ENCODE measurements around the gene HPSE2. TPM values are rescaled to one million over a fixed set of nuclear protein-coding genes. Genes with fewer than 3 reads are reported as not detected.

The HPSE2 gene
- polyA plus RNA-seq, 2 of the 4 experiments (the other 2 are of a cell fraction), result not detected

GRCh38 chr10:99234791-99235657 is 628 bp downstream of the HPSE2 start:
- 14% methylated on average over 17 of the region's 17 CpGs for WGBS (ENCODE audit: missing lambda C conversion rate)
- FAIRE-seq, result no peak

DNA sequence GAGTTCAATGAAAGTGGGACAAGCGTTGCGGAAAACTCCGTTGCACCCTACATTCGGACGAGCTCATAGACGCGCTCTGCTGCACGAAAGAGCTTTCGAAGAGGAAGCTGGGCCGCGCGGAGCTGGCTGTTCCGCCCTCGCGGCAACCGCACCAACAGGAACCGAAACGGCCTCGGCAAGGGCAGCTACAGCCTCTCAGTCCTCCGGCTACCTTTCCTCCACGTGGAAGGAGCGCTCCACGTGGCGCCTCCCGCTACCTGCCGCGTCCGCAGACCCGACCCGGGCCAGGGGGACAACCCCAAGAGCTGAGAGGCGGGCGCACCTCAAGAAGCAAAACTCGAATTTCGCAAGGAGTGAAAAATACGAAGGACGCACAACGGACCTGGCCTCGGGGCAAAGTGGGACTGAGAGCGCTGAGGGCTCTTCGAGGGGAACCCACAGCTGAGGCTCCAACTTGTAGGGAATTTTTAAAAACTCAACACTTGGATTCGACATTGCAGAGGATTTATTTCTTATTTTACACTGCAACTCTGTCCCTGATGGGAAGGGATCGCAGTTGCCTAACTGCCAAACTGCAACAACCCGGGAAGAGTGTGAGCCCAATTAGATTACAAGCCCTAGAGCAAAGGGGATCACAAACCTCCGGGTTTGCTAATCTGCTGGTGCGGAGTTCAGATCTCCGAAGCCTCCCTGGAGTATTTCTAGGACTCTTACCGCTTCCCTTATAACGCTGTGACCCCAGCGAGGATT is 1.4 kb downstream of the HPSE2 start:
- ATAC-seq (peak; percentile 59 to 70; a peak in 4 of 6 replicates), FAIRE-seq (no peak), DNase-seq (ENCODE audit: low read depth in 1 of 2, low spot score in 1 of 2) (peak in 1 of 2 experiments; percentile 24)
- no peak overlapping the region for H3K27ac ChIP-seq
- ChIA-PET POLR2A (interaction anchor here (0.9 kb wide), 1 partner anchor 1100 kb away, joined by 3 read pairs; the partner anchor contains the start of gene R3HCC1L), CTCF (no interaction called here)
- H3K4me3 ChIP-seq, result peak overlapping the region; percentile 35
- peak overlapping the region; percentile 92 for H3K4me2 ChIP-seq
- 13% methylated on average over 48 of the region's 49 CpGs for WGBS (ENCODE audit: missing lambda C conversion rate)
- TF ChIP-seq CHD4 (IDR thresholded peaks at IDR 0.05; ENCODE audit: borderline replicate concordance) (no peak), RNF2 (IDR thresholded peaks at IDR 0.05; ENCODE audit: borderline replicate concordance, low read depth) (0 out of 2 replicates have a peak, but pooled peaks have one; percentile 0), E2F6 (IDR thresholded peaks at IDR 0.05; ENCODE audit: borderline replicate concordance, low read depth) (peak; percentile 77), CEBPB (IDR thresholded peaks at IDR 0.05) (no peak), POLR2AphosphoS2 (conservative IDR thresholded peaks at IDR 0.05; ENCODE audit: low read length) (no peak), NFE2L2 (conservative IDR thresholded peaks at IDR 0.05; ENCODE audit: low read length) (no peak), SREBF2 (IDR thresholded peaks at IDR 0.05) (no peak), ZSCAN20 (CRISPR knock-in tag; IDR thresholded peaks at IDR 0.05) (no peak)
- TF ChIP-seq, protein P1, sequence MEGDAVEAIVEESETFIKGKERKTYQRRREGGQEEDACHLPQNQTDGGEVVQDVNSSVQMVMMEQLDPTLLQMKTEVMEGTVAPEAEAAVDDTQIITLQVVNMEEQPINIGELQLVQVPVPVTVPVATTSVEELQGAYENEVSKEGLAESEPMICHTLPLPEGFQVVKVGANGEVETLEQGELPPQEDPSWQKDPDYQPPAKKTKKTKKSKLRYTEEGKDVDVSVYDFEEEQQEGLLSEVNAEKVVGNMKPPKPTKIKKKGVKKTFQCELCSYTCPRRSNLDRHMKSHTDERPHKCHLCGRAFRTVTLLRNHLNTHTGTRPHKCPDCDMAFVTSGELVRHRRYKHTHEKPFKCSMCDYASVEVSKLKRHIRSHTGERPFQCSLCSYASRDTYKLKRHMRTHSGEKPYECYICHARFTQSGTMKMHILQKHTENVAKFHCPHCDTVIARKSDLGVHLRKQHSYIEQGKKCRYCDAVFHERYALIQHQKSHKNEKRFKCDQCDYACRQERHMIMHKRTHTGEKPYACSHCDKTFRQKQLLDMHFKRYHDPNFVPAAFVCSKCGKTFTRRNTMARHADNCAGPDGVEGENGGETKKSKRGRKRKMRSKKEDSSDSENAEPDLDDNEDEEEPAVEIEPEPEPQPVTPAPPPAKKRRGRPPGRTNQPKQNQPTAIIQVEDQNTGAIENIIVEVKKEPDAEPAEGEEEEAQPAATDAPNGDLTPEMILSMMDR (IDR thresholded peaks at IDR 0.05), result no peak
- TF ChIP-seq, protein P2, sequence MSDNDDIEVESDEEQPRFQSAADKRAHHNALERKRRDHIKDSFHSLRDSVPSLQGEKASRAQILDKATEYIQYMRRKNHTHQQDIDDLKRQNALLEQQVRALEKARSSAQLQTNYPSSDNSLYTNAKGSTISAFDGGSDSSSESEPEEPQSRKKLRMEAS (IDR thresholded peaks at IDR 0.05), result peak; percentile 72
- TF ChIP-seq, protein P3, sequence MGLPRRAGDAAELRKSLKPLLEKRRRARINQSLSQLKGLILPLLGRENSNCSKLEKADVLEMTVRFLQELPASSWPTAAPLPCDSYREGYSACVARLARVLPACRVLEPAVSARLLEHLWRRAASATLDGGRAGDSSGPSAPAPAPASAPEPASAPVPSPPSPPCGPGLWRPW (IDR thresholded peaks at IDR 0.05), result no peak
- no peaks in the 10 kb centered on the region for H3K9me3 ChIP-seq
- peaks cover 9% of the 10 kb centered on the region; the same call in 2 of the 3 replicates for H3K4me1 ChIP-seq

More at GRCh38 chr10:99234791-99235657, 628 bp downstream of the HPSE2 start:
- DNase-seq (ENCODE audit: low read depth in 1 of 2, low spot score in 1 of 2) (no peak), ATAC-seq (no peak)
- ChIA-PET CTCF (no interaction called here), POLR2A (interaction anchor here (0.9 kb wide), 1 partner anchor 1101 kb away, joined by 3 read pairs; the partner anchor contains the start of gene R3HCC1L)
- TF ChIP-seq, protein P2 (IDR thresholded peaks at IDR 0.05), result no peak
- TF ChIP-seq HDAC2 (IDR thresholded peaks at IDR 0.05) (no peak), RNF2 (IDR thresholded peaks at IDR 0.05; ENCODE audit: borderline replicate concordance, low read depth) (peak; percentile 83; the same call in 1 of the 2 replicates), CBX8 (IDR thresholded peaks at IDR 0.05) (peak; percentile 78)
- no peaks in the 10 kb centered on the region for H3K9me3 ChIP-seq
- peak overlapping the region; percentile 35 for H3K4me3 ChIP-seq
- H3K4me2 ChIP-seq, result peak overlapping the region; percentile 92
- no peak overlapping the region for H3K27ac ChIP-seq
- H3K4me1 ChIP-seq, result peaks cover 9% of the 10 kb centered on the region; the same call in 2 of the 3 replicates

- H3K9me3 ChIP-seq, result no peaks in the 10 kb centered on the region
- DNase-seq (ENCODE audit: low read depth in 1 of 2, low spot score in 1 of 2), result no peak
- no peak for FAIRE-seq
- 81% methylated on average over 18 of the region's 18 CpGs for WGBS (ENCODE audit: missing lambda C conversion rate)
- H3K4me1 ChIP-seq, result peaks cover 9% of the 10 kb centered on the region; the same call in 2 of the 3 replicates
- H3K4me3 ChIP-seq, result peak overlapping the region; percentile 35
- ChIA-PET CTCF (no interaction called here), POLR2A (no interaction called here)
- no peak overlapping the region for H3K27ac ChIP-seq
- no peak for ATAC-seq
- H3K4me2 ChIP-seq, result peak overlapping the region; percentile 92
- no peak for TF ChIP-seq JUN (IDR thresholded peaks at IDR 0.05)
- no peak for TF ChIP-seq RARB (CRISPR knock-in tag; IDR thresholded peaks at IDR 0.05)
- no peak for TF ChIP-seq ESRRA (IDR thresholded peaks at IDR 0.05; ENCODE audit: borderline replicate concordance, low read length)
- TF ChIP-seq, protein P4, sequence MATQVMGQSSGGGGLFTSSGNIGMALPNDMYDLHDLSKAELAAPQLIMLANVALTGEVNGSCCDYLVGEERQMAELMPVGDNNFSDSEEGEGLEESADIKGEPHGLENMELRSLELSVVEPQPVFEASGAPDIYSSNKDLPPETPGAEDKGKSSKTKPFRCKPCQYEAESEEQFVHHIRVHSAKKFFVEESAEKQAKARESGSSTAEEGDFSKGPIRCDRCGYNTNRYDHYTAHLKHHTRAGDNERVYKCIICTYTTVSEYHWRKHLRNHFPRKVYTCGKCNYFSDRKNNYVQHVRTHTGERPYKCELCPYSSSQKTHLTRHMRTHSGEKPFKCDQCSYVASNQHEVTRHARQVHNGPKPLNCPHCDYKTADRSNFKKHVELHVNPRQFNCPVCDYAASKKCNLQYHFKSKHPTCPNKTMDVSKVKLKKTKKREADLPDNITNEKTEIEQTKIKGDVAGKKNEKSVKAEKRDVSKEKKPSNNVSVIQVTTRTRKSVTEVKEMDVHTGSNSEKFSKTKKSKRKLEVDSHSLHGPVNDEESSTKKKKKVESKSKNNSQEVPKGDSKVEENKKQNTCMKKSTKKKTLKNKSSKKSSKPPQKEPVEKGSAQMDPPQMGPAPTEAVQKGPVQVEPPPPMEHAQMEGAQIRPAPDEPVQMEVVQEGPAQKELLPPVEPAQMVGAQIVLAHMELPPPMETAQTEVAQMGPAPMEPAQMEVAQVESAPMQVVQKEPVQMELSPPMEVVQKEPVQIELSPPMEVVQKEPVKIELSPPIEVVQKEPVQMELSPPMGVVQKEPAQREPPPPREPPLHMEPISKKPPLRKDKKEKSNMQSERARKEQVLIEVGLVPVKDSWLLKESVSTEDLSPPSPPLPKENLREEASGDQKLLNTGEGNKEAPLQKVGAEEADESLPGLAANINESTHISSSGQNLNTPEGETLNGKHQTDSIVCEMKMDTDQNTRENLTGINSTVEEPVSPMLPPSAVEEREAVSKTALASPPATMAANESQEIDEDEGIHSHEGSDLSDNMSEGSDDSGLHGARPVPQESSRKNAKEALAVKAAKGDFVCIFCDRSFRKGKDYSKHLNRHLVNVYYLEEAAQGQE (IDR thresholded peaks at IDR 0.05), result no peak
- TF ChIP-seq ZSCAN20 (CRISPR knock-in tag; IDR thresholded peaks at IDR 0.05), result no peak
- TF ChIP-seq RAD21 (conservative IDR thresholded peaks at IDR 0.05 in 1 of 2, IDR thresholded peaks at IDR 0.05 in 1 of 2), result no peak
- TF ChIP-seq RCOR1 (IDR thresholded peaks at IDR 0.05; ENCODE audit: low read depth, low read length), result no peak
- TF ChIP-seq MYC (IDR thresholded peaks at IDR 0.05; ENCODE audit: borderline replicate concordance, low read length), result no peak
- TF ChIP-seq EHMT2 (IDR thresholded peaks at IDR 0.05; ENCODE audit: low read depth), result no peak
- no peak for TF ChIP-seq CEBPB (IDR thresholded peaks at IDR 0.05)
- no peak for TF ChIP-seq NPAS2 (CRISPR knock-in tag; IDR thresholded peaks at IDR 0.05; ENCODE audit: borderline replicate concordance)
- TF ChIP-seq, protein P2 (IDR thresholded peaks at IDR 0.05), result no peak
- TF ChIP-seq HDAC2 (IDR thresholded peaks at IDR 0.05), result no peak
Measured at GRCh38 chr10:99233689-99234037, 2.0 kb downstream of the HPSE2 start.

All from A549 (cell line).